Hematopoietic multipotent progenitor cell treated with erythropoietin and hydrocortisone succinate and interleukin-3 and kit ligand, for 4 days (in vitro differentiated cells): ENCODE results near the gene ATAD3B.
"Not testable (repeated sequence)": the region's sequence is repeated elsewhere in the genome, so short reads cannot be mapped to it uniquely, and the experiment has no call there.

Source experiments
- DNase-seq: peaks from one replicate; pipeline ENCODE4 v3.0.0-alpha.2; 2015

The ATAD3B gene

GRCh38 chr1:1433804-1434130 lies 37.8 kb upstream of the ATAD3B start:
- DNase-seq: peak; percentile 45

- peak; percentile 71 for DNase-seq
These were observed 37.3 kb upstream of the ATAD3B start for GRCh38 chr1:1434131-1434823.

- DNase-seq: no peak
These were observed 36.8 kb upstream of the ATAD3B start for GRCh38 chr1:1434824-1435105.

- DNase-seq: peak; percentile 79
These were observed 36.3 kb upstream of the ATAD3B start, which contains the start of gene VWA1 for GRCh38 chr1:1435106-1435903. TSS of gene VWA1 (plus strand) at chr1:1435690. CDS start at chr1:1435749, 59 bp downstream.

GRCh38 chr1:1435911-1436629 lies 35.5 kb upstream of the ATAD3B start:
- DNase-seq: no peak

GRCh38 chr1:1436630-1437032 lies 34.9 kb upstream of the ATAD3B start:
- no peak for DNase-seq

GRCh38 chr1:1437033-1437903 lies 34.3 kb upstream of the ATAD3B start:
- DNase-seq: no peak

- peak; percentile 46 for DNase-seq
These were observed 33.6 kb upstream of the ATAD3B start for GRCh38 chr1:1437904-1438376.

GRCh38 chr1:1438531-1439381 lies 32.8 kb upstream of the ATAD3B start:
- DNase-seq: no peak

GRCh38 chr1:1439546-1440261 lies 31.9 kb upstream of the ATAD3B start:
- no peak for DNase-seq

GRCh38 chr1:1440262-1441001 lies 31.1 kb upstream of the ATAD3B start:
- DNase-seq: no peak

- DNase-seq: peak; percentile 74
These were observed 30.3 kb upstream of the ATAD3B start for GRCh38 chr1:1441002-1441888.

- DNase-seq: no peak
These were observed 29.3 kb upstream of the ATAD3B start for GRCh38 chr1:1442069-1442770.

- not testable (repeated sequence) for DNase-seq
These were observed 24.9 kb upstream of the ATAD3B start for GRCh38 chr1:1446631-1447030.

GRCh38 chr1:1449099-1449739 lies 22.3 kb upstream of the ATAD3B start, which contains the start of gene ATAD3C:
TSS of gene ATAD3C (plus strand) at chr1:1449689. CDS start at chr1:1450684, 995 bp downstream.
- DNase-seq: no peak

- DNase-seq: not testable (repeated sequence)
These were observed 20.9 kb upstream of the ATAD3B start for GRCh38 chr1:1450616-1451015.

GRCh38 chr1:1451696-1452364 lies 19.7 kb upstream of the ATAD3B start:
- no peak for DNase-seq
